ENCODE results near the gene KDSR.

DNA sequence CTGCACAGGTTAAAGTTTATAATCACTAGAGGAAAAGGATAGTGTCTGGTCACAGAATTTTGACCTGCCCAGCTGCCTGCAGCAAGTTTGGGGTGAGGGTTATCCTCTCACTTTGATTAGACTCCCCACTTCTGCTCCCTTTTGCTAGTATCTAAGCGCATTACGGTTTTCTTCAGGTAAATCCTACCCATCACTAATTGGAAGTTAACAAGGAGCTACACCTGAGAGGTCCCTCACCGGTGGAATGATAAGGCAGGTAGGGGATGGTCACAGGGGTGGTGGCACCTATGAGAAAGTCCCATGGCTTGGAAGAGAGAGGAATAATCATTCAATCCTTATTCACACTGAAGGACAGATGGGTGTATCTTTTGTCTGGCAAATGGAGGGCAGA is 55.0 kb downstream of the KDSR start:
- TF ChIP-seq, protein P1, sequence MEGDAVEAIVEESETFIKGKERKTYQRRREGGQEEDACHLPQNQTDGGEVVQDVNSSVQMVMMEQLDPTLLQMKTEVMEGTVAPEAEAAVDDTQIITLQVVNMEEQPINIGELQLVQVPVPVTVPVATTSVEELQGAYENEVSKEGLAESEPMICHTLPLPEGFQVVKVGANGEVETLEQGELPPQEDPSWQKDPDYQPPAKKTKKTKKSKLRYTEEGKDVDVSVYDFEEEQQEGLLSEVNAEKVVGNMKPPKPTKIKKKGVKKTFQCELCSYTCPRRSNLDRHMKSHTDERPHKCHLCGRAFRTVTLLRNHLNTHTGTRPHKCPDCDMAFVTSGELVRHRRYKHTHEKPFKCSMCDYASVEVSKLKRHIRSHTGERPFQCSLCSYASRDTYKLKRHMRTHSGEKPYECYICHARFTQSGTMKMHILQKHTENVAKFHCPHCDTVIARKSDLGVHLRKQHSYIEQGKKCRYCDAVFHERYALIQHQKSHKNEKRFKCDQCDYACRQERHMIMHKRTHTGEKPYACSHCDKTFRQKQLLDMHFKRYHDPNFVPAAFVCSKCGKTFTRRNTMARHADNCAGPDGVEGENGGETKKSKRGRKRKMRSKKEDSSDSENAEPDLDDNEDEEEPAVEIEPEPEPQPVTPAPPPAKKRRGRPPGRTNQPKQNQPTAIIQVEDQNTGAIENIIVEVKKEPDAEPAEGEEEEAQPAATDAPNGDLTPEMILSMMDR (IDR thresholded peaks at IDR 0.05), result no peak
- no peak for TF ChIP-seq EZH2 (IDR thresholded peaks at IDR 0.05; ENCODE audit: borderline replicate concordance, insufficient read depth, low read depth, low read length, poor library complexity, severe bottlenecking)

Data from B cell (primary cell).